HG03521 (cell line): ENCODE measurements around the gene TNFRSF1A.
"Not testable (repeated sequence)": the region's sequence is repeated elsewhere in the genome, so short reads cannot be mapped to it uniquely, and the experiment has no call there.

ENCODE experiments used
- ATAC-seq: cut with Tn5 transposase; IDR thresholded peaks from one replicate; pipeline ENCODE4 v1.9.1; 2021; ENCODE audit warnings: mild to moderate bottlenecking, moderate library complexity; ENCODE audit not compliant: unreplicated experiment

TNFRSF1A gene

GRCh38 chr12:6338536-6338935 lies 3.3 kb downstream of the TNFRSF1A start:
- ATAC-seq: not testable (repeated sequence)

GRCh38 chr12:6337958-6338433 lies 3.9 kb downstream of the TNFRSF1A start:
- no peak for ATAC-seq

GRCh38 chr12:6336889-6337853 lies 4.7 kb downstream of the TNFRSF1A start:
- ATAC-seq: no peak

GRCh38 chr12:6336079-6336888 lies 5.6 kb downstream of the TNFRSF1A start:
- ATAC-seq: no peak

GRCh38 chr12:6335451-6336078 lies 6.3 kb downstream of the TNFRSF1A start:
- ATAC-seq: peak; percentile 72

GRCh38 chr12:6334940-6335450 lies 6.9 kb downstream of the TNFRSF1A start:
- no peak for ATAC-seq

- no peak for ATAC-seq
Measured at GRCh38 chr12:6334359-6334758, 7.5 kb downstream of the TNFRSF1A start.

- ATAC-seq: no peak
Measured at GRCh38 chr12:6333566-6333965, 8.3 kb downstream of the TNFRSF1A start.

- no peak for ATAC-seq
Measured at GRCh38 chr12:6333029-6333428, 8.8 kb downstream of the TNFRSF1A start.

GRCh38 chr12:6332459-6332858 lies 9.4 kb downstream of the TNFRSF1A start:
- no peak for ATAC-seq

- ATAC-seq: no peak
Measured at GRCh38 chr12:6330999-6331714, 10.7 kb downstream of the TNFRSF1A start.

GRCh38 chr12:6330192-6330591 lies 11.7 kb downstream of the TNFRSF1A start:
- ATAC-seq: no peak

GRCh38 chr12:6329703-6330064 lies 12.2 kb downstream of the TNFRSF1A start:
- no peak for ATAC-seq

- ATAC-seq: no peak
Measured at GRCh38 chr12:6328945-6329702, 12.8 kb downstream of the TNFRSF1A start.

GRCh38 chr12:6328045-6328779 lies 13.7 kb downstream of the TNFRSF1A start:
- ATAC-seq: no peak

GRCh38 chr12:6327229-6328041 lies 14.4 kb downstream of the TNFRSF1A start:
- no peak for ATAC-seq

- no peak for ATAC-seq
Measured at GRCh38 chr12:6326316-6327228, 15.3 kb downstream of the TNFRSF1A start.
